GM13976 (cell line): ENCODE data around the gene WASHC3.
"Not testable (repeated sequence)": the region's sequence is repeated elsewhere in the genome, so short reads cannot be mapped to it uniquely, and the experiment has no call there.

ENCODE experiments used
- DNase-seq: peaks from one replicate; pipeline ENCODE4 v3.0.0; 2012; ENCODE audit warnings: low spot score
- CTCF ChIP-seq: IDR thresholded peaks from 2 replicates; pipeline ENCODE4 v1.5.1; 2012; ENCODE audit warnings: borderline replicate concordance, mild to moderate bottlenecking; ENCODE audit not compliant: insufficient read depth; ENCODE audit errors: extremely low read depth, missing control alignments, control extremely low read depth
- in situ Hi-C: fragments of 300-500 bp; cut with MboI; formaldehyde crosslinking; loops from one replicate; pipeline ENCODE4 v1.12.0; 2022; ENCODE audit warnings: low sequenced_read_pairs, mixed read lengths, inconsistent platforms; ENCODE audit not compliant: unreplicated experiment

Gene WASHC3

GRCh38 chr12:102026728-102027127 is 35.1 kb downstream of the WASHC3 start:
- DNase-seq: no peak
- no peak for TF ChIP-seq CTCF
- in situ Hi-C loops: no loop called here

- no peak for DNase-seq
- in situ Hi-C loops: no loop called here
- no peak for TF ChIP-seq CTCF
Measured at GRCh38 chr12:102024765-102025164, 37.0 kb downstream of the WASHC3 start.

- no peak for DNase-seq
- in situ Hi-C loops: no loop called here
- no peak for TF ChIP-seq CTCF
Measured at GRCh38 chr12:102023343-102023930, 38.4 kb downstream of the WASHC3 start.

GRCh38 chr12:102022286-102022685 is 39.5 kb downstream of the WASHC3 start:
- in situ Hi-C loops: no loop called here
- TF ChIP-seq CTCF: no peak
- DNase-seq: no peak

- DNase-seq: no peak
- TF ChIP-seq CTCF: no peak
- in situ Hi-C loops: no loop called here
Measured at GRCh38 chr12:102021540-102022246, 40.1 kb downstream of the WASHC3 start.

GRCh38 chr12:102018607-102019006 is 43.2 kb downstream of the WASHC3 start:
- DNase-seq, in situ Hi-C loops: not testable (repeated sequence)

- TF ChIP-seq CTCF: no peak
- DNase-seq: no peak
- in situ Hi-C loops: no loop called here
Measured at GRCh38 chr12:102016472-102016871, 45.3 kb downstream of the WASHC3 start.
